Activated B cell treated with CpG ODN at 0.5 μM for 24 hours (primary cell): ENCODE measurements around the gene STPG3. TPM values are rescaled to one million over a fixed set of nuclear protein-coding genes. Genes with fewer than 3 reads are reported as not detected.

Experiments
- ATAC-seq: fragments of 200-7000 bp; cut with Tn5 transposase; one replicate; pipeline ENCODE4 v1.10.0; 2021; ENCODE audit warnings: low read depth, mild to moderate bottlenecking, moderate library complexity
- CTCF ChIA-PET: fragments of 350-600 bp; sonication (Branson Sonifier 250); formaldehyde crosslinking; loops from one replicate; lab custom pipeline; 2021; ENCODE audit warnings: antibody characterized with exemption; lab: Charles Lee
- POLR2A ChIA-PET: fragments of 350-600 bp; sonication (Branson Sonifier 250); formaldehyde crosslinking; loops from one replicate; lab custom pipeline; 2021; ENCODE audit warnings: antibody characterized with exemption; lab: Charles Lee
- DNase-seq: peaks from one replicate; pipeline ENCODE4 v3.0.0; 2022
- H3K27ac Mint-ChIP-seq: one replicate; pipeline ENCODE4 v1.8.0; 2020; ENCODE audit warnings: mixed read lengths
- H3K27me3 Mint-ChIP-seq: one replicate; pipeline ENCODE4 v1.8.0; 2021; ENCODE audit warnings: mixed read lengths
- H3K36me3 Mint-ChIP-seq: one replicate; pipeline ENCODE4 v1.8.0; 2021; ENCODE audit warnings: low read depth, mixed read lengths
- H3K4me1 Mint-ChIP-seq: one replicate; pipeline ENCODE4 v1.8.0; 2021; ENCODE audit warnings: mixed read lengths
- H3K4me3 Mint-ChIP-seq: one replicate; pipeline ENCODE4 v1.8.0; 2020; ENCODE audit warnings: mild to moderate bottlenecking, mixed read lengths
- H3K9me3 Mint-ChIP-seq: one replicate; pipeline ENCODE4 v1.8.0; 2020; ENCODE audit warnings: mixed read lengths
- intact Hi-C: fragments of 100-400 bp; cut with micrococcal nuclease; formaldehyde crosslinking; loops from one replicate; pipeline ENCODE4 v1.15.1; 2024
- total RNA-seq: library from RNA; stranded (reverse); gene quantifications from 2 replicates; pipeline ENCODE4 v1.2.3, GENCODE V29; 2022
- TF ChIP-seq, protein P1 (sequence below): fragments of 200-600 bp; IDR thresholded peaks from one replicate; pipeline ENCODE4 v1.8.0; 2022; ENCODE audit warnings: antibody characterized with exemption, mild to moderate bottlenecking

STPG3 gene
- total RNA-seq, 1 donor from 2014 or later = not detected

DNA sequence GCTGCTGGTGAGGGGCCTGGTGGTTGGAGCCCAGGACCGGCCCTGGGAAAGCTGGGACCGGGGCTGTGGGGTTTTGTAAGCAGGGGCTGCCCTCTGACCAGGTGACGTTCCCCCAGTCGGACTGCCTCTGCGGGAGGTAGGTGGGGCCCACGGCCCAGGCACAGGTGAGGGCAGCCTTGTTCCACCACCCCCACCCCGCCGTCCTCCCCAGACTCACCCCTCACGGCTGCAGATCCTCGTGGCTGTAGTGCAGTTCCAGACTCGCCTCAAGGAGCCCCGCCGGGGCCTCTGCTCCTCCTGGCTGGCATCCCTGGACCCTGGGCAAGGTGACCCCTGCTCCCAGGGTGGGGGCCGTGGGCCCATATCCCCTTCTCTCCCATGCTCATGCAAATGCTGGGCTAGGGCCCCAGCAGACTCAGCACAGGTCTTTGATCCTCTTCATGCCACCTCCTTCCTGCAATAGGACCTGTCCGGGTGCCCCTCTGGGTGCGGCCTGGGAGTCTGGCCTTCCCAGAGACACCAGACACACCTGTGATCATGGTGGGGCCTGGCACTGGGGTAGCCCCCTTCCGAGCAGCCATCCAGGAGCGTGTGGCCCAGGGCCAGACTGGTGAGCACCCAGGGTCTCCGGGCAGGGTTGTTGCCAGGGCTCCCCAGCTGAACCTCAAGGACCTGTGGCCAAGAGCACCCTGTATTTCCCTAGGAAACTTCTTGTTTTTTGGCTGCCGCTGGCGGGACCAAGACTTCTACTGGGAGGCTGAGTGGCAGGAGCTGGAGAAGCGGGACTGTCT is 35.7 kb upstream of the STPG3 start:
- POLR2A ChIA-PET = interaction anchor here (0.6 to 2.2 kb wide), 3 partner anchors 7 to 499 kb away, joined by 7 to 11 read pairs (median 10); partner anchors contain the start of gene RNF208
- no peaks in the 10 kb centered on the region for H3K4me1 Mint-ChIP-seq
- TF ChIP-seq, protein P1, sequence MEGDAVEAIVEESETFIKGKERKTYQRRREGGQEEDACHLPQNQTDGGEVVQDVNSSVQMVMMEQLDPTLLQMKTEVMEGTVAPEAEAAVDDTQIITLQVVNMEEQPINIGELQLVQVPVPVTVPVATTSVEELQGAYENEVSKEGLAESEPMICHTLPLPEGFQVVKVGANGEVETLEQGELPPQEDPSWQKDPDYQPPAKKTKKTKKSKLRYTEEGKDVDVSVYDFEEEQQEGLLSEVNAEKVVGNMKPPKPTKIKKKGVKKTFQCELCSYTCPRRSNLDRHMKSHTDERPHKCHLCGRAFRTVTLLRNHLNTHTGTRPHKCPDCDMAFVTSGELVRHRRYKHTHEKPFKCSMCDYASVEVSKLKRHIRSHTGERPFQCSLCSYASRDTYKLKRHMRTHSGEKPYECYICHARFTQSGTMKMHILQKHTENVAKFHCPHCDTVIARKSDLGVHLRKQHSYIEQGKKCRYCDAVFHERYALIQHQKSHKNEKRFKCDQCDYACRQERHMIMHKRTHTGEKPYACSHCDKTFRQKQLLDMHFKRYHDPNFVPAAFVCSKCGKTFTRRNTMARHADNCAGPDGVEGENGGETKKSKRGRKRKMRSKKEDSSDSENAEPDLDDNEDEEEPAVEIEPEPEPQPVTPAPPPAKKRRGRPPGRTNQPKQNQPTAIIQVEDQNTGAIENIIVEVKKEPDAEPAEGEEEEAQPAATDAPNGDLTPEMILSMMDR = no peak
- H3K4me3 Mint-ChIP-seq = no peak overlapping the region
- no peak overlapping the region for H3K27ac Mint-ChIP-seq
- ATAC-seq (no peak), DNase-seq (no peak)
- CTCF ChIA-PET = no interaction called here
- intact Hi-C loops = no loop called here
- H3K27me3 Mint-ChIP-seq = no peaks in the 10 kb centered on the region
- H3K36me3 Mint-ChIP-seq = peaks cover 6% of the 10 kb centered on the region
- no peaks in the 10 kb centered on the region for H3K9me3 Mint-ChIP-seq

DNA sequence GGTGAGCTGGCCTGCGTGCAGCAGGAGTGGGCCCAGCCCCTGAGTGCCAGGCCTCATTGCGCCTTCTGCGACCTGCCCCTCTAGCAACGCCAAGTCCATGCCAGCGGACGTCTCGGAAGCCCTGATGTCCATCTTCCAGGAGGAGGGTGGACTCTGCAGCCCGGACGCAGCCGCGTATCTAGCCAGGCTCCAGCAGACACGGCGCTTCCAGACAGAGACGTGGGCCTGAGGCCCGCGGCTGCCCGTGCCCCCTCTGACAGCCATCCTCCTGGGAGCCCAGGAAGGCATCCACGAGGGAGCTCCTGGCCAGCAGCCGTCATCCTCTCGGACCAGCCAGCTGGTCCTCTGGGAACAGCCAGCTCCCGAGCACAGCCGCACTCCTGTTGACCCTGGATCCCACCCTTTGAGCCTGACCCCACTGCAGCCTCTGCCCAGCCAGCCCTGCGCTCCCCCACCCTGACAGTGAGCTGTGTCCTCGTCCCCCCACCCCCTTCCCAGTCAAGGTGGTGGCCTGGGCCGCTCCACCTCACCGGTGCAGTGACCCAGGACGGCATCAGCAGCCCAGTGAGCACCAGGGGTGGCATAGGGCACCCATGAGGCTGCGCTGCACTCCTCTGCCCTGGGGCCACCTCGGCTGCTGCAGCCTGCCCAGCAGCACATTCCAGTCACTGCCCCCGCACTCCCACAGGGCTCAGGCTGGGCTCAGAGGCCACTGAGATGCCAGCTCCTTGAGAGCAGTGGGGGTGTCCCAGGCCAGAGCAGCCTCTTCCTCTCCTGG is 34.7 kb upstream of the STPG3 start:
- POLR2A ChIA-PET = interaction anchor here (0.5 to 2.1 kb wide), 3 partner anchors 10 to 65 kb away, joined by 3 to 7 read pairs (median 3); partner anchors contain the start of gene TPRN
- TF ChIP-seq, protein P1 = no peak

DNA sequence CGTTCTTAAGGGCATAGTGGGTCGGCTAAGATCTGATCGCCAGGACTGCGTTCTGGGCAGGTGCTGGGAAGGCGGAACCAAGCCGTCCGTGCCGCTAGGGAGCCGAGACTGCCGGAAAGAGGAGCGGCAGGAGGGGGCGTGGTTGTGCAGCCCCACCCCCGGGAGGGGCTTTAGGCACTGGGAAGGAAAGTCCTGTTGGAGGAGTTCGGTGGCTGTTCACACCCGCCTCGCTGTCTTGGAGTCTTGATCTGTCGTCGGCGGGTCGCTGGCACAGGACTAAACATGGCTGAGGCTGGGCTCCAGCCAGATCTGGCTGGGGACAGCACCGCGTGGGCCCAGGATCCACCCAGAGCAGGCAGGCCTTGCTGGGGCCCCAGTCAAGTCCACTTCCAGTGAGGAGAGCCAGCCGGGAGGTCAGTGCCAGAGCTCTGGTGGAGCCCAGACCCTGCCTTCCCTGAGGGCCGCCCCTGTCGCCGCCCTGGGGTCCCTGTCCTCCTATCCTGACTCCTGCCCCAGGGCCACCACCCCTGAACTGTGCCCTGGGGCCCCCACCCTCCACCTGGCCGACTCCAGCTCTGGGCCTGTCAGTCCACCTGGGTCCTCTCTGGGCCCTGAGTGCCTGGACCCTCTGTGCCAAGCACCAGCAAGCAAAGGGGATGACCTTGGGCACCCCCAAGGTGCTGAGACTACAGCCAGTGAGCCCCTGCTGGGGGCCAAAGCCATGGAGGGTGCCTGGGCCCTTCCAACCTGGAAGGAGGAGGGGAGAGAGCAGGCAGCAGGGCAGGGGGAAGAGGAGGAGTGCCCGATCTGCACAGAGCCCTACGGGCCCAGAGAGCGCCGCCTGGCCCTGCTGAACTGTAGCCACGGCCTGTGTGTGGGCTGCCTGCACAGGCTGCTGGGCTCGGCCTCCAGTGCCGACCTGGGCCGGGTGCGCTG is 33.5 kb upstream of the STPG3 start:
- Mint-ChIP-seq H3K4me3 (no peak overlapping the region), H3K9me3 (no peaks in the 10 kb centered on the region), H3K27me3 (no peaks in the 10 kb centered on the region), H3K27ac (no peak overlapping the region), H3K36me3 (peaks cover 6% of the 10 kb centered on the region), H3K4me1 (peaks cover 2% of the 10 kb centered on the region)
- ChIA-PET POLR2A (interaction anchor here (1.0 to 2.1 kb wide), 2 partner anchors 11 to 17 kb away, joined by 3 to 7 read pairs; partner anchors contain the start of gene TPRN), CTCF (no interaction called here)
- TF ChIP-seq, protein P1 = no peak
- ATAC-seq = no peak
- intact Hi-C loops = no loop called here
- DNase-seq = no peak

More for the DNA sequence above, 34.7 kb upstream of the STPG3 start:
- Mint-ChIP-seq H3K27me3 (no peaks in the 10 kb centered on the region), H3K4me1 (peaks cover 2% of the 10 kb centered on the region), H3K36me3 (peaks cover 6% of the 10 kb centered on the region), H3K4me3 (no peak overlapping the region), H3K9me3 (no peaks in the 10 kb centered on the region), H3K27ac (no peak overlapping the region)
- intact Hi-C loops = no loop called here
- CTCF ChIA-PET = no interaction called here
- DNase-seq = no peak
- ATAC-seq = no peak

DNA sequence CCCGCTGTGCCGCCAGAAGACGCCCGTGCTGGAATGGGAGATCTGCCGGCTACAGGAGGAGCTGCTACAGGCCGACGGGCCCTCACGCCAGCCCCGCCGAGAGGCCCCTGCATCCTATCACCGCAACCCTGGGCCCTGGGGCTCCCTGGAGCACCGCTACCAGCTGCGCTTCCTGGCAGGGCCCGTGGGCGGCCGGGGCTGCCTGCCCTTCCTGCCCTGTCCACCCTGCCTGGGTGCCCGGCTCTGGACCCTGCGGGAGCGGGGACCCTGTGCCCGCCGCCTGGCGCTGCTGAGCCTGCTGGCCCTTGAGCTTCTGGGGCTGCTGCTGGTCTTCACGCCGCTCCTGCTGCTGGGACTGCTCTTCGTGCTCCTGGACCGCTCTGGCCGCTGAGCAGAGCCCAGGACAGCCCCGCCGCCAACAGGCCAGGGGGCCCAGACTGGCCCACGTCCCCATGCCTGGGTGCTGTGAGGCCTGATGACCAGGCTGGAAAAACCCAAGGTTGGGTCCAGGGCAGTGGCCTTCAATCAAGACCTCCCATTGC is 32.8 kb upstream of the STPG3 start:
- ChIA-PET CTCF (no interaction called here), POLR2A (no interaction called here)
- Mint-ChIP-seq H3K27ac (no peak overlapping the region), H3K36me3 (peaks cover 4% of the 10 kb centered on the region), H3K4me1 (peaks cover 7% of the 10 kb centered on the region), H3K27me3 (no peaks in the 10 kb centered on the region), H3K4me3 (no peak overlapping the region), H3K9me3 (no peaks in the 10 kb centered on the region)
- ATAC-seq (no peak), DNase-seq (no peak)
- intact Hi-C loops = no loop called here
- TF ChIP-seq, protein P1 = no peak
